ENCODE measurements around the gene DCC. TPM values are rescaled to one million over a fixed set of nuclear protein-coding genes. Genes with fewer than 3 reads are reported as not detected.
"Not testable (repeated sequence)": the region's sequence is repeated elsewhere in the genome, so short reads cannot be mapped to it uniquely, and the experiment has no call there.

Gene DCC
- total and polyA plus RNA-seq, 4 donors, result 0.16 to 5.3 (median 2.5) TPM

GRCh38 chr18:53503914-53504441 is 1164.0 kb downstream of the DCC start:
- peaks cover 0 to 2% (median 0%) of the 10 kb centered on the region in 4 donors for H3K36me3 ChIP-seq (ENCODE audit: control insufficient read depth in 4 of 4, insufficient read depth in 4 of 4, low read length in 4 of 4)

GRCh38 chr18:53508529-53508928 is 1168.5 kb downstream of the DCC start:
- Histone ChIP-seq H3K27ac (ENCODE audit: low read depth in 1 of 2, low read length in 1 of 2) (no peak overlapping the region), H3K9ac (ENCODE audit: insufficient read depth in 1 of 2, low read length in 2 of 2) (no peak overlapping the region), H3K27me3 (ENCODE audit: control insufficient read depth in 3 of 3, insufficient read depth in 3 of 3, low read length in 2 of 3) (no peaks in the 10 kb centered on the region), H3K4me3 (no peak overlapping the region), H3K9me3 (ENCODE audit: control insufficient read depth in 4 of 4, insufficient read depth in 3 of 4, low read length in 3 of 4) (no peaks in the 10 kb centered on the region), H3K36me3 (ENCODE audit: control insufficient read depth in 4 of 4, insufficient read depth in 4 of 4, low read length in 4 of 4) (no peaks in the 10 kb centered on the region), H3K4me1 (ENCODE audit: control insufficient read depth in 5 of 5, insufficient read depth in 5 of 5, low read length in 5 of 5) (no peaks in the 10 kb centered on the region)
- 44 to 67% methylated on average over 3 of the region's 3 CpGs for WGBS, 2 donors
- no peak for TF ChIP-seq CTCF (IDR thresholded peaks at IDR 0.05; ENCODE audit: control extremely low read depth, extremely low read depth)
- ATAC-seq (ENCODE audit: insufficient read depth, low FRiP score) (no peak), DNase-seq (no peak)

More at GRCh38 chr18:53503914-53504441, 1164.0 kb downstream of the DCC start:
- DNase-seq (no peak), ATAC-seq (ENCODE audit: insufficient read depth, low FRiP score) (no peak)
- Histone ChIP-seq H3K4me1 (ENCODE audit: control insufficient read depth in 5 of 5, insufficient read depth in 5 of 5, low read length in 5 of 5) (no peaks in the 10 kb centered on the region), H3K9me3 (ENCODE audit: control insufficient read depth in 4 of 4, insufficient read depth in 3 of 4, low read length in 3 of 4) (no peaks in the 10 kb centered on the region), H3K4me3 (no peak overlapping the region), H3K9ac (ENCODE audit: insufficient read depth in 1 of 2, low read length in 2 of 2) (no peak overlapping the region), H3K27me3 (ENCODE audit: control insufficient read depth in 3 of 3, insufficient read depth in 3 of 3, low read length in 2 of 3) (no peaks in the 10 kb centered on the region), H3K27ac (ENCODE audit: low read depth in 1 of 2, low read length in 1 of 2) (no peak overlapping the region)
- TF ChIP-seq CTCF (IDR thresholded peaks at IDR 0.05; ENCODE audit: control extremely low read depth, extremely low read depth), result no peak
- WGBS, 2 donors, result 65 to 78% methylated on average over 7 of the region's 7 CpGs

- H3K4me1 ChIP-seq (ENCODE audit: control insufficient read depth in 5 of 5, insufficient read depth in 5 of 5, low read length in 5 of 5), result no peaks in the 10 kb centered on the region
- no peak for TF ChIP-seq CTCF (IDR thresholded peaks at IDR 0.05; ENCODE audit: control extremely low read depth, extremely low read depth)
Observed at GRCh38 chr18:53509886-53510285, 1169.9 kb downstream of the DCC start.

GRCh38 chr18:53511725-53512124 is 1171.7 kb downstream of the DCC start:
- not testable (repeated sequence) for H3K27me3 ChIP-seq (ENCODE audit: control insufficient read depth in 3 of 3, insufficient read depth in 3 of 3, low read length in 2 of 3); H3K36me3 ChIP-seq (ENCODE audit: control insufficient read depth in 4 of 4, insufficient read depth in 4 of 4, low read length in 4 of 4); ATAC-seq (ENCODE audit: insufficient read depth, low FRiP score); H3K9me3 ChIP-seq (ENCODE audit: control insufficient read depth in 4 of 4, insufficient read depth in 3 of 4, low read length in 3 of 4); H3K4me3 ChIP-seq; H3K27ac ChIP-seq (ENCODE audit: low read depth in 1 of 2, low read length in 1 of 2); H3K9ac ChIP-seq (ENCODE audit: insufficient read depth in 1 of 2, low read length in 2 of 2); DNase-seq; H3K4me1 ChIP-seq (ENCODE audit: control insufficient read depth in 5 of 5, insufficient read depth in 5 of 5, low read length in 5 of 5)
- 77 to 82% methylated on average over 14 to 15 of the region's 15 CpGs for WGBS, 2 donors

More at GRCh38 chr18:53509886-53510285, 1169.9 kb downstream of the DCC start:
- DNase-seq, result no peak
- WGBS, 2 donors, result 80 to 84% methylated on average over 2 of the region's 2 CpGs
- Histone ChIP-seq H3K4me3 (no peak overlapping the region), H3K9ac (ENCODE audit: insufficient read depth in 1 of 2, low read length in 2 of 2) (no peak overlapping the region), H3K9me3 (ENCODE audit: control insufficient read depth in 4 of 4, insufficient read depth in 3 of 4, low read length in 3 of 4) (no peaks in the 10 kb centered on the region), H3K36me3 (ENCODE audit: control insufficient read depth in 4 of 4, insufficient read depth in 4 of 4, low read length in 4 of 4) (no peaks in the 10 kb centered on the region), H3K27ac (ENCODE audit: low read depth in 1 of 2, low read length in 1 of 2) (no peak overlapping the region), H3K27me3 (ENCODE audit: control insufficient read depth in 3 of 3, insufficient read depth in 3 of 3, low read length in 2 of 3) (no peaks in the 10 kb centered on the region)
- ATAC-seq (ENCODE audit: insufficient read depth, low FRiP score), result no peak

Measured in lung (tissue), 12 donors.